Choroid plexus epithelial cell (primary cell): ENCODE results near the gene KHDRBS2.
"Not testable (repeated sequence)": the region's sequence is repeated elsewhere in the genome, so short reads cannot be mapped to it uniquely, and the experiment has no call there.

Source experiments
- DNase-seq: peaks from one replicate; pipeline ENCODE4 v3.0.0-alpha.2; 2010; ENCODE audit warnings: low read depth
- H3K4me3 ChIP-seq: 2 replicates; pipeline ENCODE4 v1.5.1; 2011; ENCODE audit warnings: low read depth, mild to moderate bottlenecking, control low read depth, low read length, moderate library complexity
- TF ChIP-seq, protein P1 (sequence below): conservative IDR thresholded peaks from 2 replicates; pipeline ENCODE4 v1.5.1; 2011; ENCODE audit warnings: low read depth, mild to moderate bottlenecking, control low read depth, inconsistent platforms, low read length, moderate library complexity

KHDRBS2 gene

DNA sequence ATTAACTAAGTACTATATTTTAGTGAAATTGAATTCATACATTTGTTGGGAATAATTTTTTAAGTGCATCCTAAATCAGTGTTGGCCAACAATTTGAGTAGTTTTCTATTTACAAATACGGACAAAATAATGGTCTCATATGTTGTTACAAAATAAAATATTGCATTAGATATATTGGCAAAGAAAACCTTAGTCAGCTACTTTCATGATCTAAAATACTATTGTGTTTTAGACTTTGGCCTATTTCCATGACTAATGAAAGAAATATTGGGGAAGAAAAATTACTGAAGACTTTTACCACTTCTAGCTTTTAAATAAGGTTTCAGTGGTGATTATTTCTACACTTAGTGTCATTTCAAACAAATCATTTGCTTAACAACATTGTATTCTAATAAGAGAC lies 498.0 kb downstream of the KHDRBS2 start:
- TF ChIP-seq, protein P1, sequence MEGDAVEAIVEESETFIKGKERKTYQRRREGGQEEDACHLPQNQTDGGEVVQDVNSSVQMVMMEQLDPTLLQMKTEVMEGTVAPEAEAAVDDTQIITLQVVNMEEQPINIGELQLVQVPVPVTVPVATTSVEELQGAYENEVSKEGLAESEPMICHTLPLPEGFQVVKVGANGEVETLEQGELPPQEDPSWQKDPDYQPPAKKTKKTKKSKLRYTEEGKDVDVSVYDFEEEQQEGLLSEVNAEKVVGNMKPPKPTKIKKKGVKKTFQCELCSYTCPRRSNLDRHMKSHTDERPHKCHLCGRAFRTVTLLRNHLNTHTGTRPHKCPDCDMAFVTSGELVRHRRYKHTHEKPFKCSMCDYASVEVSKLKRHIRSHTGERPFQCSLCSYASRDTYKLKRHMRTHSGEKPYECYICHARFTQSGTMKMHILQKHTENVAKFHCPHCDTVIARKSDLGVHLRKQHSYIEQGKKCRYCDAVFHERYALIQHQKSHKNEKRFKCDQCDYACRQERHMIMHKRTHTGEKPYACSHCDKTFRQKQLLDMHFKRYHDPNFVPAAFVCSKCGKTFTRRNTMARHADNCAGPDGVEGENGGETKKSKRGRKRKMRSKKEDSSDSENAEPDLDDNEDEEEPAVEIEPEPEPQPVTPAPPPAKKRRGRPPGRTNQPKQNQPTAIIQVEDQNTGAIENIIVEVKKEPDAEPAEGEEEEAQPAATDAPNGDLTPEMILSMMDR, result no peak
- H3K4me3 ChIP-seq, result no peak overlapping the region
- DNase-seq, result no peak

DNA sequence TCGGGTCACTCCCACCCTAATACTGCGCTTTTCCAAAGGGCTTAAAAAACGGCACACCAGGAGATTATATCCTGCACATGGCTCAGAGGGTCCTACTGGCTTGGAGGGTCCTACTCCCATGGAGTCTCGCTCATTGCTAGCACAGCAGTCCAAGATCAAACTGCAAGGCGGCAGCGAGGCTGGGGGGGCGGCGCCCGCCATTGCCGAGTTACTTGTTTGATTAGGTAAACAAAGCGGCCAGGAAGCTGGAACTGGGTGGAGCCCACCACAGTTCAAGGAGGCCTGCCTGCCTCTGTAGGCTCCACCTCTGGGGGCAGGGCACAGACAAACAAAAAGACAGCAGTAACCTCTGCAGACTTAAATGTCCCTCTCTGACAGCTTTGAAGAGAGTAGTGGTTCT lies 516.6 kb downstream of the KHDRBS2 start:
- DNase-seq, H3K4me3 ChIP-seq: not testable (repeated sequence)

DNA sequence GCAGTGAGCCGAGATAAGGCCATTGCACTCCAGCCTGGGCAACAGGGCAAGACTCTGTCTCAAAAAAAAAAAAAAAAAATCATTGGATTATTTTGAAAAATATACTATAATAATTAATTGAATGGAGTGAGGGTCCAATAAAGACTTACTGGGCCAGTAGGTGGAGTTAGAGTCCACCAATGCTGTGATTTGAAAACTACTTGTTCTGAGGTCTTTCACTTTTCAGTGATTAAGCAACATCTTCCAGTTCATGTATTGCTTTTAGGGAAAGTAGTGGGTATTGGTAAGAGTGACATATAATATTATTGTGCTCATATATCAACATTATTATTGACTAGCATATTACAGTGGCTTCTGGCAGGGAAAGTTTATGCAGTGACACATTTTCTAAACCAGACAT lies 530.3 kb downstream of the KHDRBS2 start:
- DNase-seq, result no peak
- TF ChIP-seq, protein P1, result no peak
- no peak overlapping the region for H3K4me3 ChIP-seq

DNA sequence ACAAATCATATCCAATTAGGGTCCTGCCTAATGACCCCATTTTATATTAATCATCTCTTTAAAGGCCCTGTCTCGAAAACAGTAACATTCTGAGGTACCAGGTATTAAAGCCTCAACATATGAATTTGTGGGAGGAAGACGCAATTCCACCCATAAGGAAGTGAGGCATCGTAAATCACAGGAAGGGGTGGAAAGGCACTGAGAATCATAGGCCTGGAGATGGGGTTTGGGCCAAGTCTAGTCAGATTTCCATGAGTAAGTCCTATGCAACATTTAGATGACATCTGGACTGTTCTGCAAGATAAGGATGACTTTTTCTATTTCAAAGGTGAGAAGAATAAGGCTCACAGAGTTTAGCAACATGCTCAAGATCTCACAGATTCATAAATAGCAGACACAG lies 534.0 kb downstream of the KHDRBS2 start:
- no peak for DNase-seq
- TF ChIP-seq, protein P1, result no peak
- H3K4me3 ChIP-seq, result no peak overlapping the region

DNA sequence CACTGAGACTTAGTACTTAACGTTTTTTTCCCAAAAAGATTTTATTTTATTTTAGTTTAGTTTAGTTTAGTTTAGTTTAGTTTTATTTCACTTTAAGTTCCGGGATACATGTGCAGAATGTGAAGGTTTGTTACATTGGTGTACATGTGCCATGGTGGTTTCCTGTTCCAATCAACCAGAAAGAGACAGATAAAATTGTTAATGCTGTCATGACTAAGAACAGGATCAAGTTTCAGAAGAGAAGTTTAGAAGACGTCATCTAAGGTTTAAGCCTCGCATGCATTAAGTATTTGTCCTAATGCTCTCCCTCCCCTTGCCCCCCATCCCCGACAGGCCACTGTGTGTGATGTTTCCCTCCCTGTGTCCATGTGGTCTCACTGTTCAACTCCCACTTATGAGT lies 540.0 kb downstream of the KHDRBS2 start:
- DNase-seq, result no peak
- TF ChIP-seq, protein P1, result no peak
- no peak overlapping the region for H3K4me3 ChIP-seq

DNA sequence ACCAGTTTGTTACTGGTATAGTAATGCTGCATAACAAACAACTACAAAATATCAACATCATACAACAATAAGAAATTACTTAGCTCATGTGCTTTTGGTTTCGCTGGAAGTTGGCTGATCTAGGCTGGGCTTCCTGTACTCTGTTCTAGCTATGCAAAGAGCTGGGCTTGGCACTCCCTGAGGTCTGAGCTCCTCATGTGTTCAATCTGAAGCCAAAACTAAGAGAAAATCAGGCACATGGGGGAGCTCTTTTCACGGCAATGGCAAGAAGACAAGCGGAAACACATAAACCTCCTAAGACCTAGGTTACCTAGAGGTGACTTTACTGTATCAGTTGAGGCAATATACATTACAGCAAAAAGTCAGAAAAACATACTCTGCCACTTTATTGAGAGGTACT lies 574.2 kb downstream of the KHDRBS2 start:
- no peak overlapping the region for H3K4me3 ChIP-seq
- DNase-seq, result no peak
- TF ChIP-seq, protein P1, result no peak

DNA sequence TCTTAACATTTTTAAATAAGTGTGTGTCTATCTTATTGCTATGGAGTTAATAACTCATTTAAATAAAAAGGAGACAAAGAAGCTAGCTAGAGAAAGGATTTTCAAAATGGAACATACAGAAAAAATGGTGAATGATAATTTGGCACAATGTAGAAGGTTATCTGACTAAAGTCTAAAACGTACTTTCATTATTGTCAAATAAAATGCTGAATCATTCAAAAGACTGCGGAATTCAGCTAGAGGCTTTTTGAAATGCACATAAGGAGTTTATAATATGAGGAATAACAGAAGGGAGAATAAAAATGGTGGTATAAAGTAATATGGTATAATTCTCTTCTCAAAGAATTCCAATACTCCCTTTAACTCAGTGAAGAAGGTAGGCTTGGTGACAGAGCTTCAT lies 597.9 kb downstream of the KHDRBS2 start:
- no peak for DNase-seq
- no peak overlapping the region for H3K4me3 ChIP-seq
- TF ChIP-seq, protein P1, result no peak

DNA sequence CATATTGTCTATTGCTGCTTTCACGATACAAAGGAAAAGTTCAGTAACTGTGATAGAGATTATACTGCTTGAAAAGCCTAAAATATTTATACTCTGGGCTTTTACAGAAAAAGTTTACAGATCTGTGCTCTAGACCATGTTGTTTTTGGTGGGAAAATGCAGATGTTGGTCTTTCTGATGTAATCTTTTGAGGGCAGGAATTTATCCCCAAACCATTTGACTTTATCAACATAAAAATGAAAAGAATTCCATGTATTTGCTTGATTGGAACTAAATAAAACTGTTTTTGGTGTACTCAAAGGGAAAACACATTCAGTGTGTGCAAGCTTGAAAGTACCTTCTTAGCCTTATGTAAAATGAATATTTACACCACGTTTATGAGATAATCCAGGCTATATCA lies 603.5 kb downstream of the KHDRBS2 start:
- no peak overlapping the region for H3K4me3 ChIP-seq
- TF ChIP-seq, protein P1, result no peak
- DNase-seq, result no peak
